Fibroblast of lung (primary cell): ENCODE measurements around the gene SORCS3.

Experiments
- EZH2 ChIP-seq: IDR thresholded peaks from 2 replicates; pipeline ENCODE4 v1.5.1; 2012; ENCODE audit warnings: low read length, control low read depth, mild to moderate bottlenecking; ENCODE audit errors: missing control alignments
- TF ChIP-seq, protein P1 (sequence below), 2 donors: IDR thresholded peaks in 1 of 2; conservative IDR thresholded peaks in 1 of 2; 1 replicate in 1 of 2; 2 replicates in 1 of 2; pipeline ENCODE4 v1.5.1; 2011 to 2012; ENCODE audit warnings: low read length in 2 of 2, control low read depth in 1 of 2, inconsistent platforms in 1 of 2, low read depth in 1 of 2, mild to moderate bottlenecking in 1 of 2

DNA sequence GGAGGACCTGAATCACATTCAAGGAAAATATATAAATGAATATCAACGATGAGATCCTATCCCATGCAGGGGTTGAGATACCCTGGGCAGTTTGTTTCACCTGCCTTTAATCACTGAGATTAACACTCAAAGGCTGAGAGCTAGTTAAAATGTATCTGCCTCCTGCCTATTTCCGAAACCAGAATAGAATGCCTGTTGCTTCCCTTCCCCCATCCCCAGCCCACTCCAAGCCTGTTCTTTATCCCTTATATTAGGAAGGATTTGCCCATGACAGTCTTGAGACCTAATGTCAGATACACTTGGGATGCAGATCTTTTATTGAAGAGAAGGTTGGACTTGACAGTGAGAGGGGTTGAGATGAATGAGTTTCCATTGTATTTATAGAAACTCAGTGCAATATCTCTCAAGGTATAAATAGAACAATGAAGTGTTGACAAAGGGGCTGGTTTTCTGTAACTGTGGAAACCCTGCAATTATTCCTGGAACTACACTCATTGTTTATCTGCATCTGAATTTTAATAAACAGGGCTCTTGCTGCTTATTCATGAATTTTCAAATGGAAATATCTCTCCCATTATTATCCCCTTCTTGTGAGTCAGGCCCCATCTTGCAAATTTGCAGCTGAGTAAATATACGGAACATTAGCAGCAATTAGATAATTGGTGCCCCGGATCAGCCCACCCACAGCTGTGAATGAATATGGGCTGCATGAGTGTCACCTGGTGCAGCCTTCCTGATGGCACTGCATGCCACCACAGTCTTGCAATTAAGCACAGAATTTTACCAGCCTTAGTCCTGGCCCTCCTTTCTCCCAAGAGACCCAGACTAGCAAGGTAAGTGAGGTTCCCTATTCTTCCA lies 66.7 kb downstream of the SORCS3 start:
- TF ChIP-seq EZH2: no peak
- TF ChIP-seq, protein P1, sequence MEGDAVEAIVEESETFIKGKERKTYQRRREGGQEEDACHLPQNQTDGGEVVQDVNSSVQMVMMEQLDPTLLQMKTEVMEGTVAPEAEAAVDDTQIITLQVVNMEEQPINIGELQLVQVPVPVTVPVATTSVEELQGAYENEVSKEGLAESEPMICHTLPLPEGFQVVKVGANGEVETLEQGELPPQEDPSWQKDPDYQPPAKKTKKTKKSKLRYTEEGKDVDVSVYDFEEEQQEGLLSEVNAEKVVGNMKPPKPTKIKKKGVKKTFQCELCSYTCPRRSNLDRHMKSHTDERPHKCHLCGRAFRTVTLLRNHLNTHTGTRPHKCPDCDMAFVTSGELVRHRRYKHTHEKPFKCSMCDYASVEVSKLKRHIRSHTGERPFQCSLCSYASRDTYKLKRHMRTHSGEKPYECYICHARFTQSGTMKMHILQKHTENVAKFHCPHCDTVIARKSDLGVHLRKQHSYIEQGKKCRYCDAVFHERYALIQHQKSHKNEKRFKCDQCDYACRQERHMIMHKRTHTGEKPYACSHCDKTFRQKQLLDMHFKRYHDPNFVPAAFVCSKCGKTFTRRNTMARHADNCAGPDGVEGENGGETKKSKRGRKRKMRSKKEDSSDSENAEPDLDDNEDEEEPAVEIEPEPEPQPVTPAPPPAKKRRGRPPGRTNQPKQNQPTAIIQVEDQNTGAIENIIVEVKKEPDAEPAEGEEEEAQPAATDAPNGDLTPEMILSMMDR (conservative IDR thresholded peaks at IDR 0.05 in 1 of 2, IDR thresholded peaks at IDR 0.05 in 1 of 2; ENCODE audit: low read depth in 1 of 2, low read length in 2 of 2): no peak
